GM12875 (cell line): Measurements from ENCODE around the gene HSD17B8.

Source experiments
- H3K4me3 ChIP-seq: one replicate; pipeline ENCODE4 v1.5.1; 2011; ENCODE audit warnings: low read depth, low read length, control low read depth
- TF ChIP-seq, protein P1 (sequence below): IDR thresholded peaks from 2 replicates; pipeline ENCODE4 v1.5.1; 2011; ENCODE audit warnings: low read depth, mild to moderate bottlenecking, control low read depth, inconsistent platforms, low read length, moderate library complexity, borderline replicate concordance; ENCODE audit not compliant: insufficient read depth

Gene HSD17B8

DNA sequence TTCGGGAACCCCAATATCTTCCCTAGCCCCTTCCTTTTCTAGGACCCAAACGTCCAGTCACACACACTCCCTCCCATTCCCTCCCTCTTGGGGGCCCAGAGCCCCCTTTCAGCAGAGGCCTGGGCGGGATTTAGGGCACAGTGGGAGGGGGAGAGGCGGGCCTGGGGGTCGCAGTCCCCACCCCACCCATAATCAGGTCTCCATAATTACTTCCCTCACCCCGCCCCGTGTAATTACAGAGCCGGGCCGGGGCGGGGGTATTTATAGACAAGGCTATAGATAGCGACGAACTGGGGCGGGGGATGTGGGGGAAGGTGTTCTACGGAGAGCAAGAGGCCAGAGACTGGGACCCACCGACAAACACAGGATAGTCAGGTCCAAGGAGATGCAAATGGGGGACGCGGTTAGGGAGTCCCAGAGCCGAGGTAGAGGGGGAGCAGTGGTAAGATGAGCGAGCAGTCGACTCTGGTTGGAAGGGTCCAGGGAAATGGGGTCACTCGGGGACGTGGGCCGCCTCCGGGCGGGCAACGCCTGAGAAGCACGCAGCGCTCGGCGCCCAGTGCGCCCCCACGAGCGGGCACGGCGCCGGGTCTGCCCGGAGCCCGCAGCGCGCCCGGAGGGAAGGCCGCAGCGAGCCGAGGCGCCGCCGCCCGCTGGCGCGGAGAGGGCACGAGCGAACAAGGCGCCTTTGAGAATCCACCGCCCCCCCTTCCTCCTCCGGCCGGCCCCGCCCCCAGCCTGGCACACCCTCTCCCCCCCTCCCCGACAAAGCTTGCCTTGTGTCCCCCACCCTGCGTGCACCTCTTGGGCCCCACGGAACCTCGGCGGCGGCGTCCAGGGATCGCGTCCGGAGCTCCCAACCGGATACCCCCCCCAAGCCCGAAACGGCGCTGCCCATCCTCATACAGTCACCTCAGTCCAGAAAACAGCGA is 11.5 kb upstream of the HSD17B8 start:
- TF ChIP-seq, protein P1, sequence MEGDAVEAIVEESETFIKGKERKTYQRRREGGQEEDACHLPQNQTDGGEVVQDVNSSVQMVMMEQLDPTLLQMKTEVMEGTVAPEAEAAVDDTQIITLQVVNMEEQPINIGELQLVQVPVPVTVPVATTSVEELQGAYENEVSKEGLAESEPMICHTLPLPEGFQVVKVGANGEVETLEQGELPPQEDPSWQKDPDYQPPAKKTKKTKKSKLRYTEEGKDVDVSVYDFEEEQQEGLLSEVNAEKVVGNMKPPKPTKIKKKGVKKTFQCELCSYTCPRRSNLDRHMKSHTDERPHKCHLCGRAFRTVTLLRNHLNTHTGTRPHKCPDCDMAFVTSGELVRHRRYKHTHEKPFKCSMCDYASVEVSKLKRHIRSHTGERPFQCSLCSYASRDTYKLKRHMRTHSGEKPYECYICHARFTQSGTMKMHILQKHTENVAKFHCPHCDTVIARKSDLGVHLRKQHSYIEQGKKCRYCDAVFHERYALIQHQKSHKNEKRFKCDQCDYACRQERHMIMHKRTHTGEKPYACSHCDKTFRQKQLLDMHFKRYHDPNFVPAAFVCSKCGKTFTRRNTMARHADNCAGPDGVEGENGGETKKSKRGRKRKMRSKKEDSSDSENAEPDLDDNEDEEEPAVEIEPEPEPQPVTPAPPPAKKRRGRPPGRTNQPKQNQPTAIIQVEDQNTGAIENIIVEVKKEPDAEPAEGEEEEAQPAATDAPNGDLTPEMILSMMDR = no peak
- H3K4me3 ChIP-seq = no peak overlapping the region

DNA sequence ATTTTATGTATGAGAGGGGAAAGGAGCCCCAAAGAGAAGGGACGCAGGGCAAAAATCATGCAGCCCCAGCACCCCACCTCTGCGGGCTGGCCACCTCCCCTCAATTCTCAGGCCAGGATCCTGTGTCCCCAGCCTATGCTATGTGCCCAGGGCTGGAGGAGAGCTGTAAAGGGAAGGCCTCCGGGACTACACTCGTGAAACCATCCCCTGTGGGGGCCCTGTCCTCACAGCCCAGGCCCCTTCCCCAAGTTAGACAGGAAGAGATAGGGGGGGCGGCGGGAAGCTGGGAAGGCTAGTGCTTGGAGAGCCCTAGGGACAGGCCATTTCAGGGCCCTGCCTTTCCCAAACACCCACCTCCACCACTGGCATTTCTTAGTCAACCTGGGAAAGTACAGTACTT is 10.8 kb upstream of the HSD17B8 start:
- no peak overlapping the region for H3K4me3 ChIP-seq
- TF ChIP-seq, protein P1 = no peak

DNA sequence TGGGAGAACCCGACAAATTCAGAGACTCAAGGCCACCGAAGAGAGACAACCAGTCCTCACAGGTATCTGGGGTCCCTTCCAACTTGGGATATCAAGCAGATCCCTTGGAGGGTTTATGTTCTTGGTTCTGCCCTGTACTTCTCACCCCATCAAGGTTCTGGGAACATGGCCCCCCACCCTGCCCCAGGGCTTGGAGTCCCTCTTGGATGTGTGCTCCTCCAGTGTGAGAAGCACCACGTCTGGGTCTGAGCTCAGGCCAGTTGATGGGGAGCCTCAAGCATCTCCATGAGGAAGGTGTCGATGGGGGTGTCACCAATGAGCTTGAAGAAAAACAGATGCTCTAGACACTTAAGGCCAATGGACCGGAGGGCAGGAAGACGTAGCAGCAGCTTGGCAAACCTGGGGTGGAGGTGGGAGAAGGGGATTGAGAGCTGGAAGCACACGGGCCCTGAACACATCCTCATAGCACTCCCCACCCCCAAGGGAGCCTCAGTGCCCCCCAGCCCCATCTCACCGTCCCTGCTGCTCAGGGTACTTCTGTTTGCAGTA is 9.9 kb upstream of the HSD17B8 start:
- TF ChIP-seq, protein P1 = no peak
- H3K4me3 ChIP-seq = no peak overlapping the region

DNA sequence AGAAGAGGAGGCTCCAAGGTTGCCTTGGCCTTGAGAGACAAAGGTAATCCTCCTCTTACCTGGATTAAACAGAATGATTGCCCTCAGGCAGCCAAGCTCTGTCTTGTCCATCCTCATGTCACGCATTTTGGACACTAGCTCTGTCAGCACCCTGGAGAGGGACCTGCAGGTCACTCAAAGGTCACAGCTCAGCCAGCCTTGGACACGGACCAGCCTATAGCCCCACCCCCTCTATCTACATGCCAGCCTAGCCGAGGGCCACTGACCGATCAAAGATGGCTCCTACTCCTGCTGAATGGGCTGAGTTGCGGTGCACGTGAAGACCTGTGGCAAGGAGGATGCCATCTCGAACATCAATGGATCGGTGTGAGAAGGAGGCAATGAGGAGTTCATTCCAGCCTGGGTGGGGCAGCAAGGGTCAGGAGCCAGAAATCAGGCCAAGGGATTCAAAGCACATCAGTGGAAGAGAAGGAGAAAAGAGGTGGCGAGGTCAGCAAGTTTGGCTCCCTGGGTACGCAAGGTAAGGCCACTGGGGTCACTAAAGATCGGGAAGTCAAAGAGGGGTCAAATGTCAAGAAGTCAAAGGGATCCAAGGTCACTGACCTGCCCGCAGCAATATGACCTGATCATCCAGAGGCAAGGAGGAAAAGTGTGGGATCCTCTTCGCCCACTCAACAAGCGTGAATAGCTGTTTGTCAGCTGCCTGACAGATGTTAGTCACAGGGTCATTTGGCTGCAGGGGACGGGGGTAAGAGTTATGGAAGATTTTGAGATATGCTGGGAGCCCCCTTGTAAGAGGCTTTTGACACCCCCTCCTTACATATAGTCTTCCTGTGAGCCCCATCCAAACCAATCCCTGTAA is 8.9 kb upstream of the HSD17B8 start:
- no peak overlapping the region for H3K4me3 ChIP-seq
- TF ChIP-seq, protein P1 = no peak

DNA sequence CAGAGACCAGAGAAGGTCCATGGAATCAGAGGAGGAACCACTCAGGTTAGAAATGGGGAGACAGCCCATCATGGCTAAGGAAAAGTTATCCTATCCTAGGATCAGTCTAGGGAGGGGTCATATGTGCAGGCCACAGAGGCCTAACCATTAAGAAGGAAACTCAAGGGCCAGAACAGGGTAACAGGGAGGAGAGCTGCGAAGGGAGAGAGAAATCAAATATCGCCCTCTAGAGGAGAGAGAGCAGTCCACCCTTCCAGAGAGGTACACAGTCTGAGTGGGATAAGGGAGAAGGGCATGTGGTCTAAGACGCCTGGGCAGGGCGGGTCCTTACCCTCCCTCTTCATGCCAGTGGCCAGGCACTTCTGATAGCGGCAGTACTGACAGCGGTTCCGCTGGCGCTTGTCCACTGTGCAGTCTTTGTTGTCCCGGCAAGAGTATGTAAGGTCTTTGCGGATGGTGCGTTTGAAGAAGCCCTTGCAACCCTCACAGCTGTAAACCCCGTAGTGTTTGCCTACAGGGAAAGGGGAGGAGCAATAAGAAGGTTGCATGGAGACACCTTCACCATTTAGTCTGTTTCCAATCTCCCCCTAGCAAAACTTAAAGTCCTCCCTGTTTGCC is 6.9 kb upstream of the HSD17B8 start:
- TF ChIP-seq, protein P1 = peak; percentile 68

DNA sequence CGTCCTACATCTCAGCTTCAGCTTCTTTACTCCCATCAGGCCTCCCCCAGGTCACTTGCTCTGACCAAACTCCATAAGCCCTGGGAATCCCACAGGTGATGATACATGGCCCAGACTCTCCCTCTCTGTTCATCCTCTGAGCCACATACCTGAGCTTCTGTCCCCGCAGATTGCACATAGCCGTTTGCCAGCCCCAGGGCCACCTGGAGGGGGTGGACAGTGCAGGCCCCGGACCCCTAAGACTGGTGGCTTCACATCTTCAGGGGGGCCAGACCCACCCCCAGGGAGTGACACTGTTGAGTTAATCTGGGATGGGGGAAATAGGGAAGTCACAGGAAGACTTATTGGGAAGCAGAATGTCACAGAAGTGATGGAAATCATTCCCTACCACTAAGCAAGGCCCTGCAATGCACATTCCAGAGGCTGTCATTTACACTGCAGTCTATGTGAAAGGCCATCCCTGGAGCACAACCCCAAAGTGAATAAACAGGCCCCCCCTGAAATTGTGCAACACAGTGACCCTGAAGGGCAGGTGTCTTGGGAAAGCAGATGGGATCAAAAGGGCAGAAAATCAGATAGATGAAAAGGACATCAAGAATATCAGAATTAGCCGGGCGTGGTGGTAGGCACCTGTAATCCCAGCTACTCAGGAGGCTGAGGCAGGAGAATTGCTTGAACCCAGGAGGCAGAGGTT is 6.1 kb upstream of the HSD17B8 start:
- no peak overlapping the region for H3K4me3 ChIP-seq
- TF ChIP-seq, protein P1 = no peak

More for the DNA sequence above, 6.9 kb upstream of the HSD17B8 start:
- H3K4me3 ChIP-seq = no peak overlapping the region
